Central memory CD4-positive, alpha-beta T cell (primary cell): ENCODE data around the gene TXN2.
"Not testable (repeated sequence)": the region's sequence is repeated elsewhere in the genome, so short reads cannot be mapped to it uniquely, and the experiment has no call there.

Source experiments
- DNase-seq: peaks from one replicate; pipeline ENCODE4 v3.0.0; 2022

TXN2 gene

DNA sequence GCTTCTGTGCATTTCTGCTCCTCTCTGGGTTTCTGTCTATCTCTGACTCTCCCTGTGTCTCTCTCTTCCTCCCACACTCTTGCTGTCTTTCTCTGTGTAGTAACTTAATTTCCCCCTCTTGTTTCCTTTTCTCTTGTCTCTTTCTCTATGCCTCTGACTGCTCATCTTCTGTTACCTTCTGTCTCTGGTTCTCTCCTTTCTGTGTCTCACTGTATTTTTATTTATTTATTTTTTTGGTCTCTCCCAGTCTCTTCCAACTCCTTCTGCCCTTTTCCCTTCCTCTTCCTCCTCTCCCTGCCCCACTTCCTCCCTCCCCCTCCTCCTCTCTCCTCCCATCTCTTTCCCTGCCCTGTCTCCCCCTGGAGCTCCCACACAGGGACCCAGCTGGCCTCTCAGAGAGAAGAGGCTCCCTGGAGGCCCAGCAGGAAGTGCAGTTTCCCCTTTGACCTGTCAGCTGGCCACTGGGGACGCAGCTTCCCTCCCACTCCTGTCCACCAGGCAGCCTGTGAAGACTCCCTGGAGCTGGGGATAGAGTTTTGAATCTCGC, 55.4 kb downstream of the TXN2 start:
- DNase-seq, result no peak

DNA sequence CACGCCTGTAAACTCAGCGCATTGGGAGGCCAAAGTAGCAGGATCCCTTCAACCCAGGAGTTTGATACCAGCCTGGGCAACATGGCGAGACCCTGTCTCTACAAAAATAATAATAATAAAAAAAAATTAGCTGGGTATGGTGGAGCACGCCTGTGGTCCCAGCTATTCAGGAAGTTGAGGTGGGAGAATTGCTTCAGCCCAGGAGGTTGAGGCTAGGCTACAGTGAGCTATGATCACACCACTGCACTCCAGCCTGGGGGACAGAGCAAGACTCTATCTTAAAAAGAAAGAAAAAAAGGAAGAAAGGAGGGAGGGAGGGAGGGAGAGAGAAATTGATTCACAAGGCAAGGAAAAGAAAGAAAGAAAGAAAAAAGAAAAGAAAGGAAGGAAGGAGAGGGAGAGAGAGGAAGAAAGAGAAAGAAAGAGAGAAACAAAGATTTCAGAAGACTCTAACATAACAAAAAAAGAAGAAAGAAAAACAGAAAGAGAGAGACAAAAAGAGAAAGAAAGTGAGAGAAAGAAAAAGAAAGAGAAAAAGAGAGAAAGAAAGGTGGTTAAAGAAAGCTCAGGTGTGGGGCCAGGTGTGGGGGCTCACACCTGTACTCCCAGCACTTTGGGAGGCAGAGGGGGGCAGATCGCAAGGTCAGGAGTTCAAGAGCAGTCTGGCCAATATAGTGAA, 56.4 kb downstream of the TXN2 start:
- DNase-seq, result no peak

DNA sequence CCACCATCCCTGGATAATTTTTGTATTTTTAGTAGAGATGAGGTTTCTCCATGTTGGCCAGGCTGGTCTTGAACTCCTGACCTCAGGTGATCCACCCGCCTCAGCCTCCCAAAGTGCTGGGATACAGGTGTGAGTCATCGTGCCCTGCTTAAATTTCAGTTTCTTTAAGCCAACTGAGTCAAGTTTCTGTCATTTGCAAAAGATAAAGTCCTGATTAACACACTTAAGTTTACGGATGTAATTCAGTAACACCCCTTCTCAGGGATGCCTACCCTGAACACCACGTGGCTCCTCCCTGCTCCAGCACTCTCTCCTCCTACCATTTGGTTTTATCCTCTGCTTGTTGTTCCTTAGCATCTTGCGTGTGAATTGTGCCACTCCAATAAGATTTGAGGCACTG, 57.0 kb downstream of the TXN2 start:
- DNase-seq, result not testable (repeated sequence)

DNA sequence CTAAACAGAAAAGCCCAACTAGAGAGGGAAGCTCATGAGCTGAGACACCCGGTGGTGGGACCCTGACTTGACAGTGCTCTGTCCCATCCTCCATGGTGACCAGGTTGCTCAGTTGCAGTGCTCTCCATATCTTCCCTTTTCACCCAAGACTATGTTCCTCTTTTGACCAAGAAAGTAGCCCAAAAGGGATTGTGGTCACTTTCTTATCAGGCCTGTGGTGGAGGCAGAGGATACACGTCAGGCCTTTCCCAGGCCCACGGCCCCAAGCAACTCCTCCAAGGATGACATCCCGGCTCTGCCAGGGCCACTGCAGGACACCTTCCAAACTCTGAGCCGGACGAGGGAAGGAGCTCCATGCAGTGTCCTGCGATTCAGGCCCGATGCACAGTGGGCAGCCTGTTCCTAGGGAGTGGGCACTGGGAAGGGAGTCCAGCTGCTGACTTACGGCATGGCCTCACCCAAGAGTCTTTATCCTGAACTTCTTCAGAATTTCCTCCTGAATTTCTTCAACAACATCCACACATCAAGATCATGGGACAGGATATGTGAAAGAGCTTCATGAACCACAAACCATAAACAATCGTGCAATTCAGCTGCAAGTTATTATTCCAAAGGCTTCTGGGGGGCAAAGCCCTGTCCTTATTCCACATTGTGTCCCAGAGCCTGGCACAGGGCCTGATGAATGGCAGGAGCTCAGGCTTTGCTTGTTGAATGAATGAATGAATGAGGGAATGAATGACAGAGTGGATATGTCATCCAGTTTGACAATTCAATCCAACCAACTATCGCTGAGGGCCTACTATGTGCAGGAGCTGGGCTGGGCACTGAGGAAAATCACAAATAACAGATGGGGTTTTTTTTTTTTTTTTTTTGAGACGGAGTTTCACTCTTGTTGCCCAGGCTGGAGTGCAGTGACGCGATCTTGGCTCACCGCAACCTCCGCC, 57.7 kb downstream of the TXN2 start:
- no peak for DNase-seq

DNA sequence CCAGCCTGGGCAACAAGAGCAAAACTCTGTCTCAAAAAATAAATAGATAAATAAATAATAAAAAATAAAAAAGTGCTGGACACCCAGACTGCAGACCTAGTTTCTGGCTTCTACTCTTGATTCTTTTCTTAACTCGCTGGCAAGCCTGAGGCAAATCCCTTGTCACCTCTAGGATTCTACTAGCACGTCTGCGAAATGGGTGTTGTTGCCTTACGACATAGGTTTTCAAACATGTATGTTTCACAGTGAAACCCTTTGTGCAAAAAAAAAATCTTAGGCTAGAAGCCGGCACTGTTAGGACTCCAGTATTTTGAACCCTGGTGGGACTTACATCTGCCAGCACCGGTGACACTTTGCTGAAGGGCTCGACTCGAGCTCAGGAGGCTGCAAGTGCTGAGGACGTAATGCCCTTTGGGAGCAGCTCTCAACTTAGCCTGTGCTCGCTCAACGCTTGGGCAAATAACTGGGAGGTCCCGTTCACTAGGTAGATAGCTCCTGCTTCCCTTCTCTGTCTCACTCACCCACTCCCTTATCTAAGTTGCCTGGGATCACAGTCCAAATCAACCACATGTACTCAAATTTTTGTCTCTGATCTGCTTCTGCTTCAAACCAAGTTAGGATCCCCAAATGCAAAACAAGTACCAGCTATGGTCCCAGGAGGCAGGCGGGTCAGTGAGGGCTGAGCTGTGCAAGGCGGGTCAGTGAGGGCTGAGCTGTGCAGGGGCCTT, 59.0 kb downstream of the TXN2 start:
- no peak for DNase-seq

DNA sequence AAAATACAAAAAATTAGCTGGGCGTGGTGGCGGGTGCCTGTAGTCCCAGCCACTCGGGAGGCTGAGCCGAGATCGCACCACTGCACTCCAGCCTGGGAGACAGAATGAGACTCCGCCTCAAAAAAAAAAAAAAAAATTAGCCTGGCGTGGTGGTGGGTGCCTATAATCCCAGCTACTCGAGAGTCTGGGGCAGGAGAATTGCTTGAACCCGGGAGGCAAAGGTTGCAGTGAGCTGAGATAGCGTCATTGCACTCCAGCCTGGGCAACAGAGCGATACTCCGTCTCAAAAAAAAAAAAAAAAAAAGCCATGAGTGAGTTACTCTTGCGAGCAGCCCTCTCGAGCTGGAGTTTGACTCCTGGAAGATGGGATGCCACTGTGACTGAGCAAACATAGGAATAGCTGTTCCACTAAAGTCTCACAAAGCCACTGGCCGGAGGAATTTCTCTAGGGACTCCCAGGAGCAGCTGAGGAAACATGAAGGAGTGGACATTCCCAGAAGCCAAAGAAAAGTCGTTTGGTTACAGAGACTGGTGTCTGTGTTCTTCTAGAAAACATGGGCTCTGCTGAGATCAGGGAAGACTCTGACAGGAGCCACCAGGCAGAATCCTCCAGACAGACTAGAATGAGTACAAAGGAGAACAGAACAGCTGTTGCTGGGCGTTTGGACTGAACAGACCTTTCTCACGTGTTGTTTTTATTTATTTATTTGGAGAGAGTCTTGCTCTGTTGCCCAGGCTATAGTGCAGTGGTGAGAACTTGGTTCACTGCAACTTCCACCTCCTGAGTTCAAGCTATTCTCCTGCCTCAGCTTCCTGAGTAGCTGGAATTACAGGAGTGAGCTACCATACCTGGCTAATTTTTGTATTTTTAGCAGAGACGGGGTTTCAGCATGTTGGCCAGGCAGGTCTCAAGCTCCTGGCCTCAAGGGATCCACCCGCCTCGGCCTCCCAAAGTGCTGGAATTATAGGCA, 61.2 kb downstream of the TXN2 start:
- no peak for DNase-seq

DNA sequence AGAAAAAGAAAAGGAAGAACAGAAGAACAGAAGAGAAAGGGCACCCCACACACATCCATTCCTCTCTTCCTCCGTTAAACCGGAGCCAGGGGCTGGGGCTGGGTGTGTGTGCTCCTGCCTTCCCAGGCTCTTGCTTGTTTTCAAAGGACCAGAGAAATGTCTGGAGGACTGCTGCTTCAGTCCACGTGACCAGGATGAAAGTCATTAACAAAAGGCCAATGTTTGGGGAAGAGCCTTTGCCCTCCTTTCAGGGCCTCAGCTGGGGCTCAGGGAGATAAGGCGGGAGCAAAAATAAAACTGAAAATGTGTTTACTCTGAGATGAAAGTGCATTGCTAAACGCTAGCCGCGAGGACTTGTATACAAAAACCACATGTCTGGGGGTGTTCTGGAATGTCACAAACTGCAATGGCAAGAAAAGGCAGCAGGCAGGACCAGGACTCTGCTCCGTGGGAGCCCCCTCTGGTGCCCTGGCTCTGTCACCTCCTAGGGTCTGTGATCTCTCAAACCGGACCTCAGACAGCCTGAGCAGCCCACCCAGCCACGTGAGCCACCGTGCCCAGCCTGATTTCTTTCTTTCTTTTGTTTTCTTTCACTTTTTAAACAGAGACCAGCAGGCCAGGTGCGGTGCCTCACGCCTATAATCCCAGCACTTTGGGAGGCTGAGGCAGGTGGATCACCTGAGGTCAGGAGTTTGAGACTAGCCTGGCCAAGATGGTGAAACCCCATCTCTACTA, 62.1 kb downstream of the TXN2 start:
- no peak for DNase-seq

DNA sequence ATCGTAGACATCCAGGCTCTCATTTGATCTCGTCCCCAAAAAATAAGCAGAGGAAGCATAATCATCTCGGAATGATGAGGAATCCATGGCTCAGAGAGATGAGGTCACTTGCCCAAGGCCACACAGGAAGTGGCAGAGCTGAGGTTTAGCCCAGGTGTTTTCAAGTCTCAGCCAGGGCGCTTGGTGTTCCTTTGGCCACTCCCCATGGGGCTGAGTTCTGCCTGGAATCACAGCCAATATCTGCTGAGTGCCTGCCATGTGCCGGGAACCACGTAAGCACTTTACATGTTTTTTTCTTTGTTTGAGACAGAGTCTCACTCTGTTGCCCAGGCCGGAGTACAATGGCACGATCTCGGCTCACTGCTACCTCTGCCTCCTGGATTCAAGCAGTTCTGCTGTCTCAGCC, 64.2 kb downstream of the TXN2 start:
- no peak for DNase-seq
